Renal cortex interstitium (tissue), 11 donors: ENCODE measurements around the gene GNAQ. TPM values are rescaled to one million over a fixed set of nuclear protein-coding genes. Genes with fewer than 3 reads are reported as not detected.
"Not testable (repeated sequence)": the region's sequence is repeated elsewhere in the genome, so short reads cannot be mapped to it uniquely, and the experiment has no call there.

Experiments
- DNase-seq, 11 donors: peaks; one replicate each; pipeline ENCODE4 v3.0.0-alpha.2; 2013; ENCODE audit warnings: low read depth in 9 of 11, low spot score in 4 of 11; ENCODE audit errors: extremely low read depth in 1 of 11
- polyA plus RNA-seq, 3 donors: library from polyadenylated mRNA; unstranded; fragments of 120-200 nt; gene quantifications; one replicate each; pipeline ENCODE4 v1.2.1, GENCODE V29; 2013; ENCODE audit not compliant: insufficient read length in 3 of 3

GNAQ gene
- polyA plus RNA-seq, 3 donors: 58.9 to 65.1 (median 60.5) TPM

GRCh38 chr9:77712533-77713130 lies 319.0 kb downstream of the GNAQ start:
- DNase-seq: no peak

- DNase-seq: no peak
These were observed 320.5 kb downstream of the GNAQ start for GRCh38 chr9:77710965-77711648.

GRCh38 chr9:77710316-77710715 lies 321.3 kb downstream of the GNAQ start:
- no peak for DNase-seq

GRCh38 chr9:77708064-77708815 lies 323.4 kb downstream of the GNAQ start:
- no peak for DNase-seq

GRCh38 chr9:77707383-77708063 lies 324.1 kb downstream of the GNAQ start:
- no peak for DNase-seq

- no peak for DNase-seq
These were observed 326.0 kb downstream of the GNAQ start for GRCh38 chr9:77705636-77706035.

GRCh38 chr9:77702521-77703390 lies 328.9 kb downstream of the GNAQ start:
- DNase-seq: not testable (repeated sequence)

- DNase-seq: no peak
These were observed 334.2 kb downstream of the GNAQ start for GRCh38 chr9:77697238-77697984.

GRCh38 chr9:77690723-77691122 lies 340.9 kb downstream of the GNAQ start:
- DNase-seq: not testable (repeated sequence)

- DNase-seq: not testable (repeated sequence)
These were observed 341.5 kb downstream of the GNAQ start for GRCh38 chr9:77690119-77690518.

GRCh38 chr9:77687737-77688136 lies 343.9 kb downstream of the GNAQ start:
- not testable (repeated sequence) for DNase-seq

- DNase-seq: no peak
These were observed 351.0 kb downstream of the GNAQ start for GRCh38 chr9:77680581-77680980.

GRCh38 chr9:77679661-77680368 lies 351.8 kb downstream of the GNAQ start:
- no peak for DNase-seq

- no peak for DNase-seq
These were observed 352.5 kb downstream of the GNAQ start for GRCh38 chr9:77679088-77679487.

- peak in 3 of 11 donors; percentile 44 to 62 (median 47) for DNase-seq
These were observed 353.6 kb downstream of the GNAQ start for GRCh38 chr9:77677957-77678535.

GRCh38 chr9:77677397-77677796 lies 354.2 kb downstream of the GNAQ start:
- DNase-seq: no peak
